Skin of body (tissue), 2 donors: ENCODE results near the gene ABCE1. TPM values are rescaled to one million over a fixed set of nuclear protein-coding genes. Genes with fewer than 3 reads are reported as not detected.
"Not testable (repeated sequence)": the region's sequence is repeated elsewhere in the genome, so short reads cannot be mapped to it uniquely, and the experiment has no call there.

Experiments used
- DNase-seq: peaks from one replicate; lab custom pipeline; 2025; lab: John Stamatoyannopoulos, UW
- total RNA-seq: library from RNA; depleted of rRNA; stranded (reverse); fragments of >200 nt; gene quantifications from one replicate; pipeline ENCODE4 v1.2.3, GENCODE V29; 2014

ABCE1 gene
- total RNA-seq, 1 donor from 2014 or later, result 88.9 TPM

- no peak for DNase-seq
These were observed 4.5 kb downstream of the ABCE1 start for GRCh38 chr4:145102619-145103018.

GRCh38 chr4:145103496-145103895 lies 5.4 kb downstream of the ABCE1 start:
- DNase-seq, result no peak

- no peak for DNase-seq
These were observed 9.0 kb downstream of the ABCE1 start for GRCh38 chr4:145107126-145107525.

DNA sequence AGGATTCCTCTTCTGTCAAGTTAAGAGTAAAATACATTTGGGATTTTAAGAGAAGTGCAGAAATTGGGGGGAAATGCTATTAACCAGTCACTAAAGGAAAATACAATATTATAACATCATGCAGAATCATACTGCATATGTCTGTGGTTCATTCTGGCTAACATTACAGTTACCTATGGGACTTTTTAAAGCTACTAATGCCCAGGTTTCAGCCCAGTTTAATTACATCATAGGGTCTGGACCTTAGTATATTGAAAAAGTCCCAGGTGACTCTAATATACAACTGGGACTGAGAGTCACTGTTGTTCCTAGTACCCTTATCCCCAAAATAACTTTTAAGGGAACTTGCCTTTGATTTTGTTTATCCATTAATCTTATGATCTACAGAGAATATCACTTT lies 10.0 kb downstream of the ABCE1 start:
- no peak for DNase-seq

DNA sequence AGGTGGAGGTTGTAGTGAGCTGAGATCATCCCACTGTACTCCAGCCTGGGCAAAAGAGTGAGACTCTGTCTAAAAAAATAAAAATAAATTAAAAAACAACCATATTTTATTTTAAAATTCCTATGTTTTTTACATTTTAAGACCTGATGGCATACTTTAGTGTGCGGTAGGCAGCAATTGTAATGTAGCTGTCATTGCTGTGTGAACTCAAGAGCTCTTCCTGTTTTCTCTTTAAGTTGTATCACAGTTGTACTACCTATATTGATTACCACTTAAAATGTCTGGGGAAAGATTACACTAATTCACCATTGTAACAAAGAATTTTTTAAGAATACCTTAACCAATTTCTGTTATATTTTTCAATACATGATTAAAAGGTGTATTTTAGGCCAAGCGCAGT lies 27.3 kb downstream of the ABCE1 start:
- no peak for DNase-seq

DNA sequence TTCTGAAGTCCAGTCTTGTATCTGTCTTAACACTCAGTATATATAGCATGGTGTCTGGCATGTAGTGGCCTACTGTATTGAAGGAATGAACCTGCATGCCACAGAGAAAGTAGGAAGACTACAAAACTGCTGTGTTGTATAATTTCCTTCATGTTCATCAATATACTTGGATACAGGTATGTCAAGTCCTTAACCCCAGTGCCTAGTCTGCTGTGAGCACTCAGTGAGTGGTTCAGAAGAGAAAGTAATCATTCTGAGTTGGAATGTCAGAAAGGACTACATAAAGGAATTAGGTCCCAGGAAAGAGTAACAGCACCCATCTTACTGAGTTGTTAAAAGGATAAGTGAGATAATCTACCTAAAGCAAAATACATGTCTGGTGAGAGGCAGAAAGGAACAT lies 32.0 kb downstream of the ABCE1 start:
- DNase-seq, result no peak

DNA sequence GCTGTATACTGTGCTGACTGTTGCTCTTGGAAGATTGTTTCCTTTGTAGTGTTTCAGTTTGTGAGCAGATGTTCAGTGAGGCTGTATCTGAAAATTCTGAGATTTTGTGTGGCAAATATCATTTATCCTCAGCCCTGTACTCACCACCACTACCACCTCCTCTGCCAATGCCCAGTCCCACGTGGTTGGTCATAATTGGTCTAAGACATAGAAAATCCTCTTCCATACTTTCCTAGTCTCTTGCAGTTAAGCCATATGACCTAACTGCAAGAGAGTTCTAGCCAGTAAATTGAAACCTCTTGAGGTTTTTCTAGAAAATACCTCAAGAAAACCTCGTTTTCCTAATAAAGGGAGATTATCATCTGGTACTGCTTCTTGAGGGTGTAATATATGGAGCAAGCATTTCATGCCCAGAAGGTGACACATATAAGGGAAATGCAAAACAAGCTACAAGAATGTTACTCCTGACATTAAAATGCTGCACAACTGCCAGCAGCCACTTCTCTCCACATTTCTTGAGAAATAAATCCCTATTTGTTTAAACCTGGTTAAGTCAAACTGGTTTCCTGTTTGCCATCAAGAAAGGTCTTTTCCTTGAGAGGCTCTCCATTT lies 32.8 kb downstream of the ABCE1 start:
- DNase-seq, result no peak

- no peak for DNase-seq
These were observed 33.7 kb downstream of the ABCE1 start for GRCh38 chr4:145131848-145132247.

DNA sequence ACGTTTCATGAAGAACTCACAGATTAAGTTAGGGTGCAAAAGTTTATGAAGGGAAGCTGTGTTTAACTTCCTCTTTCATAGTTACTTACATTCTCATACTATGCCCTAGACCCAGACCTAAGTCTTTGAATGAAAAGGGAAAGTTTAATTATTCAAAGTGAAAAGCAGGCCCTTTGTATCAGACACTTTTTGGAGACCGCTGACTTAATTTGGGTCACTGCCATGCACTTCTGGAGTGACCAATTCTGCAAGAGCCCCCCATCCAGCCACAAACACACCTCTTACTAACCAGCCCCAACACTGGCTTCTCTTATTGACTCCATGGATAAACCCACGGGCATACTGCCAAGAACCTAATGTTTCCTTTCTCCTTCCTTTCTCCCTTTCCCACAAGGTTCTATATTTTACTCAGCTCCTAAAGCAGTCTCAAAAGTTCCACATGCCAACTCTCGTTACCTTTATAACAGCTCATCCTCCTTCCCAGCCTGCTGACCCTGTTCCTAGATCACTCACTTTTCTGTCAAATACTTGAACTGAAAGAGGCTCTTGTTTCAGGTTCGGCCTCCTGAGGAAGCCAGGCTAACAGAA lies 34.5 kb downstream of the ABCE1 start:
- no peak for DNase-seq

DNA sequence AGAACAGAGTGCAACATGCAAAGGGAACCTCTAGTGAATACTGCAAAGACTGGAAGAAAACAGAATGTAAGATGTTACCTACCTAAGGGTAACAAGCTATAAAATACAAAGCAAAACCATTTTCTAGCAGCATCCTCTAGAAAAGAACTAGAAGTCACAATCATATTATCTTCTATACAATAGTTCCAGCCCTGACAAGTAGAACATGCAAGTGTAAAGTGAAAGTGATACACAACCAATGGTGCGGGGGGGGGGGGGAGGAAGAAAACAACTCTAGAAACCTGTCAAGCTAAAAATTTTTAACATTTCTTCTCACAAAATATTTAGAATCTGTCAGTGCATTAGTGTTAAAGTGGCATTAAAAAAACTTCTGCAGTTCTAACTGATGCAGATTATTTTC lies 38.1 kb downstream of the ABCE1 start:
- not testable (repeated sequence) for DNase-seq

GRCh38 chr4:145148980-145149379 lies 50.9 kb downstream of the ABCE1 start:
- no peak for DNase-seq

GRCh38 chr4:145153181-145153903 lies 55.2 kb downstream of the ABCE1 start:
- no peak for DNase-seq

DNA sequence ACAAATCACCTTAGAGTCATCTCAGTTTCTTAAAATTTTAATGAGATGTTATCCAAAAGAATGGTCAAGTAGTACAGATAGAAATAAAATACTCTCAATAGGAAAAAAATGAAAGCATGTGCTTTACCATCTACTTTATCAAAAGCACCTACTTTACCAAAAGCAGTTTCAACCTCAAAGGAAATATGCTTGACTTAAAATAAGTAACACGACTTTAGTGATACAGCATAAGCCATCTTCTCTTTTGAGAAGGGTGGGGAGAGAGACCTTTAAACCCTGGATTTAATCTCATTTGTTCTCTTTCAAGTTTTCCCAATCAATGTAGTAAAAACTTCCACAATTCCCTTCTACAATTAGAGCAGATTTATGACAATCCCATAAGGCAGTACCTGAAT lies 55.8 kb downstream of the ABCE1 start:
- no peak for DNase-seq

DNA sequence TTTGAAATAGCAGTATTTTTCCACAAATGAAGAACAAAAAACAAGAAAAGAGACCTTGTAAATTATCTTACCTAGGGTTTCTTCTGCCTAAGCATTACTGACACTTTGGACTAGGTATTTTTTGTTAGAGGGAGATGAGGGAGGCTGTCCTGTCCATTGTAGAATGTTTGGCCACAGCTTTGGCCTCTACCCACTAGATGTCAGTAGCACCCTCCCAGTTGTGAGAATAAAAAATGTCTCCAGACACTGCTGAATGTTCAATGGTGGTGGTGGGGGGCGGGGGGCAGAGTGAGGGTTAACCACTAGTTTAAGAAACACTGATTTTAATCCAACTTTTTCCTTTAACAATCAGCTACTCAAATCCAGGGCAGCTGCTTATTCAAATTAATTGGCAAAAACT lies 56.5 kb downstream of the ABCE1 start:
- no peak for DNase-seq

DNA sequence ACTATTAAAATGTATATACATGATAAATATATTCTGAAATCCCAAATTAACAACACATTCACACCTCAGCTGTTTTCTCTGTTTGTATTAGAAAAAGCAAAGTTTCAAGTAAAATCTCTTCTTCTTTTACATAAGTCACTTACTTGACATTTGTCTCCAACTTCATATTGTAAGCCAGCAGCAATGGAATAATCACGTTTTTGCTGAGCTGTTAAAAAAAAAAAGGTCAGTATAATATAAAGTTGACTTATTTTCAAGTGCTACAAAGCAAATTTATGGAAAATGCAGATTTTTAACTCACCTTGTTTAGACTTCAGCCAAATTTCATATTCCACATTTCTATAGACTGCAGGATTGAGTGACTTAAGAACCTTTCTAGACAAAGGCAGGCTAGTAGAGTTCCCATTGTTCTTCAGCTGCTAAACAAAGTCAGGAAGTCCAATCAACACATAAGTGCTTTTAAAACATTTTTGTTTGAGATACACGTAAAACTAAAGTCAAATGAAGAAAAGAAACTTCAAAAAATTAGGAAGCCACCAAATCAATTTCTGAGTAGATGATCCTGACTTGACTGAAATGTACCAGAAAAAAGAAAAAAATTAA lies 57.3 kb downstream of the ABCE1 start:
- no peak for DNase-seq

GRCh38 chr4:145156986-145157385 lies 58.9 kb downstream of the ABCE1 start:
- no peak for DNase-seq

DNA sequence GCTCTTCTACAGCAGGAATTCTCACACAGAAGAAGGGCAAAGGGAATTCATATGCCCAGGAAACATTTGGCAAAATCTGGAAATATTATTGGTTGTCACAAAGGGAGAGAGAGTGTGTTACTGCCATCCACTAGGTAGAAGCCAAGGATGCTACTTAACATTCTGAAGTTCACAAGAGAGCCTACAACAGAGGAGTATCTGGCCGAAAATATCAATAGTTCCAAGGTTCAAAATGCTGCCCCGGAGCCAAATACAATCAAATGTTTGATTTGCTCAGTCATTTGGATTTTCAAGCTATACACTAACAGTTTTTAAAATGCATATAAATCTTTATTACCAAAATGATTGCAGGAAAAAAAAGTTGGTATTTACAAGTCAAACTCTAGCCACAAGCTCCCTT lies 63.4 kb downstream of the ABCE1 start:
- DNase-seq, result no peak

DNA sequence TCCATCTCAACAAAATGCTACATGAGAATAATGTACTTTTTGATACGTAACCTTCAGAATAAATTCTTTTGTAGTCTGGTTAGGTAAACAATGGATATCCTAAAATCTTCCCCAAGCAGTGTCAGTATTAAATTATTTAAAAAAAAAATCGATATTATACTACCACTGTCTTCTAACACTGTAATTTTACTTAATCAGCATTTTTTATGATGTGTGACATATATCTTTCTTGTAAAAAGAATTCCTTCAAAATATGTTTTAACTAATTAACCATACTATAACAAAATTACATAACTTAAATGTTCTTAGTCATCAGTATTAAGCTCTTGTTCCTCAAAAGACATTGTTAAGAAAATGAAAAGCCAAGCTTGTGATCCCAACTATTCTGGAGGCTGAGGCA lies 69.8 kb downstream of the ABCE1 start:
- no peak for DNase-seq

GRCh38 chr4:145168581-145169187 lies 70.6 kb downstream of the ABCE1 start:
- DNase-seq, result no peak

GRCh38 chr4:145170223-145170622 lies 72.1 kb downstream of the ABCE1 start:
- DNase-seq, result no peak

- no peak for DNase-seq
These were observed 73.8 kb downstream of the ABCE1 start for GRCh38 chr4:145171911-145172310.
